H9 (cell line): ENCODE data around the gene ANKRD28. TPM values are rescaled to one million over a fixed set of nuclear protein-coding genes. Genes with fewer than 3 reads are reported as not detected.

Experiments used
- DNase-seq: peaks from one replicate; pipeline ENCODE4 v3.0.0-alpha.2; 2017
- H2AFZ ChIP-seq: one replicate; pipeline ENCODE4 v1.6.1; 2013; ENCODE audit warnings: mild to moderate bottlenecking, low read length, control low read depth, moderate library complexity
- H2AK5ac ChIP-seq: 2 replicates; pipeline ENCODE4 v1.6.1; 2013; ENCODE audit warnings: low read length, control low read depth, mixed read lengths; ENCODE audit not compliant: insufficient read length
- H2BK120ac ChIP-seq: one replicate; pipeline ENCODE4 v1.6.1; 2013; ENCODE audit warnings: low read depth, mild to moderate bottlenecking, low read length, control low read depth, inconsistent platforms; ENCODE audit not compliant: poor library complexity, severe bottlenecking
- H2BK12ac ChIP-seq: 2 replicates; pipeline ENCODE4 v1.6.1; 2013; ENCODE audit warnings: low read length, control low read depth, mixed read lengths, low read depth; ENCODE audit not compliant: insufficient read length
- H2BK15ac ChIP-seq: 2 replicates; pipeline ENCODE4 v1.6.1; 2013; ENCODE audit warnings: low read depth, low read length, control low read depth
- H2BK20ac ChIP-seq: one replicate; pipeline ENCODE4 v1.6.1; 2013; ENCODE audit warnings: low read depth, mild to moderate bottlenecking, low read length, control low read depth, inconsistent platforms; ENCODE audit not compliant: poor library complexity, severe bottlenecking
- H2BK5ac ChIP-seq: 2 replicates; pipeline ENCODE4 v1.6.1; 2013; ENCODE audit warnings: low read length, control low read depth, mixed read lengths; ENCODE audit not compliant: insufficient read length
- H3K14ac ChIP-seq: 2 replicates; pipeline ENCODE4 v1.6.1; 2013; ENCODE audit warnings: low read length, control low read depth; ENCODE audit not compliant: insufficient read depth
- H3K18ac ChIP-seq: 2 replicates; pipeline ENCODE4 v1.6.1; 2013; ENCODE audit warnings: low read depth, mild to moderate bottlenecking, mixed read lengths, low read length, control low read depth; ENCODE audit not compliant: insufficient read length
- H3K23ac ChIP-seq: 2 replicates; pipeline ENCODE4 v1.6.1; 2013; ENCODE audit warnings: low read length, control low read depth, mixed read lengths, low read depth; ENCODE audit not compliant: insufficient read length
- H3K23me2 ChIP-seq: 2 replicates; pipeline ENCODE4 v1.6.1; 2013; ENCODE audit warnings: low read depth, mild to moderate bottlenecking, mixed read lengths, low read length, control low read depth; ENCODE audit not compliant: insufficient read length, poor library complexity, severe bottlenecking
- H3K27ac ChIP-seq: 2 replicates; pipeline ENCODE4 v1.5.1; 2013; ENCODE audit warnings: low read length, control low read depth, mixed read lengths, low read depth; ENCODE audit not compliant: insufficient read length
- H3K27me3 ChIP-seq: 2 replicates; pipeline ENCODE4 v1.6.1; 2013; ENCODE audit warnings: low read length, control low read depth, inconsistent platforms; ENCODE audit not compliant: insufficient read depth
- H3K4ac ChIP-seq: 2 replicates; pipeline ENCODE4 v1.6.1; 2013; ENCODE audit warnings: low read depth, mild to moderate bottlenecking, control low read depth, inconsistent platforms, low read length, moderate library complexity
- H3K4me1 ChIP-seq: 2 replicates; pipeline ENCODE4 v1.6.1; 2013; ENCODE audit warnings: low read length, control low read depth, inconsistent platforms; ENCODE audit not compliant: insufficient read depth
- H3K4me2 ChIP-seq: 2 replicates; pipeline ENCODE4 v1.6.1; 2013; ENCODE audit warnings: low read length, control low read depth, mixed read lengths; ENCODE audit not compliant: insufficient read length, insufficient read depth
- H3K56ac ChIP-seq: 2 replicates; pipeline ENCODE4 v1.6.1; 2013; ENCODE audit warnings: low read depth, mild to moderate bottlenecking, mixed read lengths, low read length, control low read depth; ENCODE audit not compliant: insufficient read length
- H3K79me1 ChIP-seq: 2 replicates; pipeline ENCODE4 v1.6.1; 2013; ENCODE audit warnings: low read depth, mild to moderate bottlenecking, moderate library complexity, low read length, control low read depth, inconsistent platforms; ENCODE audit not compliant: insufficient read depth, poor library complexity, severe bottlenecking
- H3K79me2 ChIP-seq: 2 replicates; pipeline ENCODE4 v1.6.1; 2013; ENCODE audit warnings: low read length, control low read depth, inconsistent platforms; ENCODE audit not compliant: insufficient read depth
- H3K9ac ChIP-seq: 2 replicates; pipeline ENCODE4 v1.6.1; 2013; ENCODE audit warnings: low read length, control low read depth, mixed read lengths; ENCODE audit not compliant: insufficient read length; ENCODE audit errors: extremely low read depth
- H3K9me3 ChIP-seq: one replicate; pipeline ENCODE4 v1.6.1; 2013; ENCODE audit warnings: low read depth, low read length, inconsistent platforms; ENCODE audit not compliant: control insufficient read depth
- H3T11ph ChIP-seq: one replicate; pipeline ENCODE4 v1.6.1; 2013; ENCODE audit warnings: mild to moderate bottlenecking, low read length, control low read depth, inconsistent platforms
- H4K20me1 ChIP-seq: one replicate; pipeline ENCODE4 v1.6.1; 2013; ENCODE audit not compliant: control insufficient read depth, insufficient read length, insufficient read depth
- H4K5ac ChIP-seq: 2 replicates; pipeline ENCODE4 v1.6.1; 2013; ENCODE audit warnings: low read depth, mild to moderate bottlenecking, mixed read lengths, low read length, control low read depth; ENCODE audit not compliant: insufficient read length
- H4K8ac ChIP-seq: replicated peaks from 2 replicates; pipeline ENCODE4 v1.6.1; 2013; ENCODE audit warnings: low read length, control low read depth, mixed read lengths, low read depth; ENCODE audit not compliant: insufficient read length
- H4K91ac ChIP-seq: 2 replicates; pipeline ENCODE4 v1.6.1; 2013; ENCODE audit warnings: low read depth, mild to moderate bottlenecking, moderate library complexity, mixed read lengths, low read length, control low read depth; ENCODE audit not compliant: insufficient read length
- H3K27ac Mint-ChIP-seq, 3 experiments: 2 replicates in 2 of 3; 3 replicates in 1 of 3; pipeline ENCODE4 v1.8.0; 2020 to 2021; ENCODE audit warnings: mixed read lengths in 3 of 3, mild to moderate bottlenecking in 1 of 3, moderate library complexity in 1 of 3
- H3K27me3 Mint-ChIP-seq: 2 replicates; pipeline ENCODE4 v1.8.0; 2021; ENCODE audit warnings: low read depth, mild to moderate bottlenecking, moderate library complexity, mixed read lengths
- H3K36me3 Mint-ChIP-seq, 3 experiments: 2 replicates in 2 of 3; 3 replicates in 1 of 3; pipeline ENCODE4 v1.8.0; 2020 to 2021; ENCODE audit warnings: low read depth in 3 of 3, mixed read lengths in 3 of 3; ENCODE audit not compliant: insufficient read depth in 1 of 3
- H3K4me1 Mint-ChIP-seq, 2 experiments: 2 replicates each; pipeline ENCODE4 v1.8.0; 2020; ENCODE audit warnings: mixed read lengths in 2 of 2
- H3K4me3 Mint-ChIP-seq, 2 experiments: 2 replicates in 1 of 2; 3 replicates in 1 of 2; pipeline ENCODE4 v1.8.0; 2020 to 2021; ENCODE audit warnings: mild to moderate bottlenecking in 2 of 2, mixed read lengths in 2 of 2, moderate library complexity in 1 of 2
- H3K9me3 Mint-ChIP-seq, 2 experiments: 2 replicates in 1 of 2; 3 replicates in 1 of 2; pipeline ENCODE4 v1.8.0; 2020; ENCODE audit warnings: mild to moderate bottlenecking in 2 of 2, mixed read lengths in 2 of 2, moderate library complexity in 1 of 2
- WGBS: extraction: QIAGEN DNeasy Blood & Tissue Kit; methylation state at CpG from one replicate; pipeline ENCODE4 v1.1.7; 2013; ENCODE audit warnings: missing lambda C conversion rate, low lambda C conversion rate, mixed read lengths; ENCODE audit not compliant: insufficient read length; ENCODE audit errors: extremely low coverage; 5-methylcytosine and 5-hydroxymethylcytosine counted together
- total RNA-seq: library from RNA; stranded (reverse); gene quantifications from 2 replicates; pipeline ENCODE4 v1.2.1, GENCODE V29; 2021
- TF ChIP-seq, protein P1 (sequence below): fragments of 200-600 bp; sonication (generic); conservative IDR thresholded peaks from 3 replicates; pipeline ENCODE4 v1.8.0; 2021; ENCODE audit warnings: antibody characterized with exemption, mild to moderate bottlenecking

ANKRD28 gene
- total RNA-seq, 1 experiment from 2014 or later: 59.0 TPM

GRCh38 chr3:15726881-15727280, 70.9 kb downstream of the ANKRD28 start:
- H3K9me3 ChIP-seq: no peaks in the 10 kb centered on the region
- no peak overlapping the region for H2BK5ac ChIP-seq
- no peak overlapping the region for H2BK120ac ChIP-seq
- no peak overlapping the region for H3K4ac ChIP-seq
- peaks cover 8 to 11% of the 10 kb centered on the region in 2 experiments for H3K4me1 Mint-ChIP-seq
- no peak overlapping the region for H3K18ac ChIP-seq
- no peak overlapping the region for H3K56ac ChIP-seq
- no peak for DNase-seq
- H4K8ac ChIP-seq: no peak overlapping the region
- H3K23ac ChIP-seq: no peak overlapping the region
- no peaks in the 10 kb centered on the region for H3K79me1 ChIP-seq
- H3K27ac Mint-ChIP-seq: peak overlapping the region in 1 of 3 experiments; percentile 73; a peak in 2 of 7 replicates
- WGBS: no CpG with 5 or more reads among the region's 2 CpGs
- H3K4me1 ChIP-seq: no peaks in the 10 kb centered on the region
- no peak overlapping the region for H4K5ac ChIP-seq
- no peaks in the 10 kb centered on the region for H3K23me2 ChIP-seq
- H2AK5ac ChIP-seq: no peak overlapping the region
- H3K36me3 Mint-ChIP-seq: peaks cover 6 to 29% (median 19%) of the 10 kb centered on the region in 3 experiments
- no peak overlapping the region for H2BK20ac ChIP-seq
- no peak overlapping the region for H3K14ac ChIP-seq
- H2BK12ac ChIP-seq: no peak overlapping the region
- H4K20me1 ChIP-seq: no peaks in the 10 kb centered on the region
- no peak overlapping the region for H2AFZ ChIP-seq
- no peak overlapping the region for H3K4me2 ChIP-seq
- H3K9ac ChIP-seq: no peak overlapping the region
- no peak overlapping the region for H3K27ac ChIP-seq
- no peak overlapping the region for H2BK15ac ChIP-seq
- H3K27me3 Mint-ChIP-seq: no peaks in the 10 kb centered on the region
- no peaks in the 10 kb centered on the region for H3K27me3 ChIP-seq
- H3K9me3 Mint-ChIP-seq: no peaks in the 10 kb centered on the region
- no peak overlapping the region for H3T11ph ChIP-seq
- H3K79me2 ChIP-seq: no peaks in the 10 kb centered on the region
- no peak overlapping the region for H3K4me3 Mint-ChIP-seq
- TF ChIP-seq, protein P1, sequence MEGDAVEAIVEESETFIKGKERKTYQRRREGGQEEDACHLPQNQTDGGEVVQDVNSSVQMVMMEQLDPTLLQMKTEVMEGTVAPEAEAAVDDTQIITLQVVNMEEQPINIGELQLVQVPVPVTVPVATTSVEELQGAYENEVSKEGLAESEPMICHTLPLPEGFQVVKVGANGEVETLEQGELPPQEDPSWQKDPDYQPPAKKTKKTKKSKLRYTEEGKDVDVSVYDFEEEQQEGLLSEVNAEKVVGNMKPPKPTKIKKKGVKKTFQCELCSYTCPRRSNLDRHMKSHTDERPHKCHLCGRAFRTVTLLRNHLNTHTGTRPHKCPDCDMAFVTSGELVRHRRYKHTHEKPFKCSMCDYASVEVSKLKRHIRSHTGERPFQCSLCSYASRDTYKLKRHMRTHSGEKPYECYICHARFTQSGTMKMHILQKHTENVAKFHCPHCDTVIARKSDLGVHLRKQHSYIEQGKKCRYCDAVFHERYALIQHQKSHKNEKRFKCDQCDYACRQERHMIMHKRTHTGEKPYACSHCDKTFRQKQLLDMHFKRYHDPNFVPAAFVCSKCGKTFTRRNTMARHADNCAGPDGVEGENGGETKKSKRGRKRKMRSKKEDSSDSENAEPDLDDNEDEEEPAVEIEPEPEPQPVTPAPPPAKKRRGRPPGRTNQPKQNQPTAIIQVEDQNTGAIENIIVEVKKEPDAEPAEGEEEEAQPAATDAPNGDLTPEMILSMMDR: no peak
- H4K91ac ChIP-seq: no peak overlapping the region
